HCT116 (cell line): ENCODE measurements around the gene GLRA2. TPM values are rescaled to one million over a fixed set of nuclear protein-coding genes. Genes with fewer than 3 reads are reported as not detected.

Experiments
- ATAC-seq: fragments of 200-7000 bp; cut with Tn5 transposase; 2 replicates; pipeline ENCODE4 v1.9.1; 2020; ENCODE audit warnings: mild to moderate bottlenecking, moderate library complexity
- BruUV-seq: library from RNA; stranded (reverse); fragments of 400-500 nt; replicated peaks from 2 replicates; lab custom pipeline; 2021; lab: Mats Ljungman, UMichigan
- CTCF ChIA-PET: fragments of 300-600 bp; sonication (Branson Sonifier 250); formaldehyde crosslinking; loops from one replicate; lab custom pipeline; 2021; ENCODE audit warnings: antibody characterized with exemption; lab: Charles Lee
- POLR2A ChIA-PET: fragments of 300-600, 350-600 bp; sonication (Branson Sonifier 250); formaldehyde crosslinking; loops from one replicate; lab custom pipeline; 2021; ENCODE audit warnings: antibody characterized with exemption; lab: Charles Lee
- RAD21 ChIA-PET, 2 experiments: fragments of 300-600 bp; sonication (Branson Sonifier 250); formaldehyde crosslinking; loops; one replicate each; lab custom pipeline; 2023; ENCODE audit warnings: low total read pairs in 2 of 2; ENCODE audit not compliant: uncharacterized antibody in 2 of 2, unreplicated experiment in 2 of 2, low non-redundant PET in 1 of 2; lab: Charles Lee
- DNase-seq: peaks from one replicate; pipeline ENCODE4 v3.0.0-alpha.2; 2010; ENCODE audit warnings: low read depth, low spot score
- H2AFZ ChIP-seq: fragments of 200-600 bp; shearing (Covaris generic), sonication (generic); 2 replicates; pipeline ENCODE4 v1.6.1; 2017; ENCODE audit warnings: low read depth, mixed run types, mixed read lengths, antibody characterized with exemption, low read length; ENCODE audit not compliant: poor library complexity, severe bottlenecking
- H3K27ac ChIP-seq: 2 replicates; pipeline ENCODE4 v1.5.1; 2012; ENCODE audit warnings: low read depth, low read length
- H3K27me3 ChIP-seq: fragments of 200-600 bp; sonication (generic); 2 replicates; pipeline ENCODE4 v1.6.1; 2016; ENCODE audit warnings: mixed run types, low read length, mixed read lengths; ENCODE audit not compliant: insufficient read depth
- H3K36me3 ChIP-seq, 2 experiments: fragments of 200-500 bp in 1 of 2; fragments of 200-600 bp in 1 of 2; sonication (Bioruptor generic) in 1 of 2; sonication (generic) in 1 of 2; 2 replicates each; pipeline versions ENCODE4 v1.5.1 to v1.6.1; 2014 to 2016; ENCODE audit warnings: low read length in 2 of 2, inconsistent platforms in 1 of 2, mixed read lengths in 1 of 2, mixed run types in 1 of 2; ENCODE audit not compliant: insufficient read depth in 2 of 2, control insufficient read depth in 1 of 2
- H3K4me1 ChIP-seq, 2 experiments: fragments of 200-600 bp in 1 of 2; sonication (generic) in 1 of 2; 2 replicates each; pipeline versions ENCODE4 v1.5.1 to v1.6.1; 2012 to 2017; ENCODE audit warnings: low read length in 2 of 2, inconsistent platforms in 1 of 2, mild to moderate bottlenecking in 1 of 2, mixed read lengths in 1 of 2, mixed run types in 1 of 2, moderate library complexity in 1 of 2; ENCODE audit not compliant: insufficient read depth in 2 of 2, control insufficient read depth in 1 of 2
- H3K4me2 ChIP-seq: fragments of 200-600 bp; sonication (generic); 2 replicates; pipeline ENCODE4 v1.6.1; 2017; ENCODE audit warnings: mixed run types, low read length, mixed read lengths
- H3K4me3 ChIP-seq, 2 experiments: fragments of 200-600 bp in 1 of 2; sonication (generic) in 1 of 2; replicated peaks in 1 of 2; 2 replicates each; pipeline ENCODE4 v1.5.1; 2011 to 2016; ENCODE audit warnings: low read length in 2 of 2, control low read depth in 1 of 2, low read depth in 1 of 2, mild to moderate bottlenecking in 1 of 2, mixed read lengths in 1 of 2, mixed run types in 1 of 2
- H3K79me2 ChIP-seq: fragments of 200-600 bp; sonication (generic); 2 replicates; pipeline ENCODE4 v1.6.1; 2017; ENCODE audit warnings: mild to moderate bottlenecking, mixed run types, low read length, moderate library complexity, mixed read lengths; ENCODE audit not compliant: insufficient read depth
- H3K9ac ChIP-seq: fragments of 200-600 bp; sonication (generic); 2 replicates; pipeline ENCODE4 v1.6.1; 2016; ENCODE audit warnings: low read length, mixed read lengths
- H3K9me2 ChIP-seq: fragments of 200-600 bp; sonication (generic), shearing (Covaris generic); 2 replicates; pipeline ENCODE4 v1.6.1; 2017; ENCODE audit warnings: mixed run types, mild to moderate bottlenecking, moderate library complexity; ENCODE audit not compliant: insufficient read depth
- H3K9me3 ChIP-seq, 2 experiments: fragments of 200-500 bp in 1 of 2; fragments of 200-600 bp in 1 of 2; sonication (Bioruptor generic) in 1 of 2; sonication (generic) in 1 of 2; 2 replicates each; pipeline ENCODE4 v1.6.1; 2014 to 2017; ENCODE audit warnings: low read length in 2 of 2, mixed read lengths in 2 of 2, inconsistent platforms in 1 of 2, low read depth in 1 of 2, mild to moderate bottlenecking in 1 of 2, mixed run types in 1 of 2, moderate library complexity in 1 of 2; ENCODE audit not compliant: control insufficient read depth in 1 of 2, insufficient read depth in 1 of 2
- H4K20me1 ChIP-seq: fragments of 200-600 bp; sonication (generic), shearing (Covaris generic); 2 replicates; pipeline ENCODE4 v1.6.1; 2017; ENCODE audit warnings: mixed run types, mild to moderate bottlenecking, moderate library complexity; ENCODE audit not compliant: insufficient read depth
- ATF3 ChIP-seq: IDR thresholded peaks from 2 replicates; pipeline ENCODE4 v1.6.1; 2012
- CBX3 ChIP-seq: IDR thresholded peaks from 2 replicates; pipeline ENCODE4 v1.6.1; 2012; ENCODE audit warnings: low read depth
- CEBPB ChIP-seq: IDR thresholded peaks from 2 replicates; pipeline ENCODE4 v1.6.1; 2012; ENCODE audit warnings: low read depth
- CTCF ChIP-seq, 3 experiments: fragments of 200-600 bp in 1 of 3; sonication (generic) in 1 of 3; IDR thresholded peaks in 2 of 3; conservative IDR thresholded peaks in 1 of 3; 2 replicates each; pipeline ENCODE4 v1.5.1; 2012 to 2017; ENCODE audit warnings: low read depth in 2 of 3, low read length in 2 of 3, antibody characterized with exemption in 1 of 3, borderline replicate concordance in 1 of 3, control low read depth in 1 of 3, mild to moderate bottlenecking in 1 of 3, mixed read lengths in 1 of 3, mixed run types in 1 of 3, moderate library complexity in 1 of 3; ENCODE audit not compliant: insufficient read depth in 1 of 3
- ELF1 ChIP-seq: IDR thresholded peaks from 2 replicates; pipeline ENCODE4 v1.6.1; 2012; ENCODE audit warnings: low read depth, borderline replicate concordance
- REST ChIP-seq: IDR thresholded peaks from 2 replicates; pipeline ENCODE4 v1.6.1; 2012; ENCODE audit warnings: low read depth
- SP1 ChIP-seq: IDR thresholded peaks from 2 replicates; pipeline ENCODE4 v1.6.1; 2012; ENCODE audit warnings: low read depth
- ZBTB33 ChIP-seq: IDR thresholded peaks from 2 replicates; pipeline ENCODE4 v1.6.1; 2011; ENCODE audit warnings: mild to moderate bottlenecking, low read length, moderate library complexity; ENCODE audit not compliant: insufficient replicate concordance; ENCODE audit errors: extremely low read depth
- intact Hi-C: fragments of 100-400 bp; cut with micrococcal nuclease; formaldehyde crosslinking; loops from 2 replicates; pipeline ENCODE4 v1.10.0; 2022
- total RNA-seq: library from RNA; stranded (reverse); gene quantifications from one replicate; pipeline ENCODE4 v1.2.1, GENCODE V29; 2021; ENCODE audit not compliant: unreplicated experiment

Gene GLRA2
- total RNA-seq, 1 experiment from 2014 or later, result not detected

- TF ChIP-seq CBX3, result no peak
- TF ChIP-seq CTCF (IDR thresholded peaks at IDR 0.05 in 2 of 3, conservative IDR thresholded peaks at IDR 0.05 in 1 of 3; ENCODE audit: borderline replicate concordance in 1 of 3, insufficient read depth in 1 of 3, low read depth in 2 of 3, low read length in 2 of 3), result no peak
- TF ChIP-seq, all 23 proteins: peak for 0
Observed at GRCh38 chrX:14564058-14564457, 34.7 kb downstream of the GLRA2 start (continued).

- H3K4me1 ChIP-seq, result no peaks in the 10 kb centered on the region
- H3K4me2 ChIP-seq, result no peak overlapping the region
- H3K79me2 ChIP-seq, result no peaks in the 10 kb centered on the region
- no peak for ATAC-seq
- CTCF ChIA-PET, result no interaction called here
- intact Hi-C loops, result no loop called here
- H3K9me2 ChIP-seq, result no peaks in the 10 kb centered on the region
- H3K36me3 ChIP-seq, result no peaks in the 10 kb centered on the region
- TF ChIP-seq ZBTB33 (no peak), ATF3 (no peak), CTCF (IDR thresholded peaks at IDR 0.05 in 2 of 3, conservative IDR thresholded peaks at IDR 0.05 in 1 of 3; ENCODE audit: borderline replicate concordance in 1 of 3, insufficient read depth in 1 of 3, low read depth in 2 of 3, low read length in 2 of 3) (no peak), ELF1 (no peak), SP1 (no peak), CEBPB (no peak), REST (no peak)
- TF ChIP-seq, all 23 proteins: peak for 0
- ChIA-PET POLR2A (no interaction called here), RAD21 (no interaction called here)
- H2AFZ ChIP-seq, result no peak overlapping the region
- no peak overlapping the region for H3K27ac ChIP-seq
- H4K20me1 ChIP-seq, result no peaks in the 10 kb centered on the region
- no peaks in the 10 kb centered on the region for H3K9me3 ChIP-seq
- no peak overlapping the region for H3K4me3 ChIP-seq
- H3K27me3 ChIP-seq, result no peaks in the 10 kb centered on the region
- no TSS peak for BruUV-seq
- no peak overlapping the region for H3K9ac ChIP-seq
- DNase-seq, result no peak
Observed at GRCh38 chrX:14573161-14573560, 43.8 kb downstream of the GLRA2 start.
